ENCODE data around the gene VPS37B. TPM values are rescaled to one million over a fixed set of nuclear protein-coding genes. Genes with fewer than 3 reads are reported as not detected.

The VPS37B gene
- total RNA-seq, 1 experiment from 2014 or later: 12.3 TPM

DNA sequence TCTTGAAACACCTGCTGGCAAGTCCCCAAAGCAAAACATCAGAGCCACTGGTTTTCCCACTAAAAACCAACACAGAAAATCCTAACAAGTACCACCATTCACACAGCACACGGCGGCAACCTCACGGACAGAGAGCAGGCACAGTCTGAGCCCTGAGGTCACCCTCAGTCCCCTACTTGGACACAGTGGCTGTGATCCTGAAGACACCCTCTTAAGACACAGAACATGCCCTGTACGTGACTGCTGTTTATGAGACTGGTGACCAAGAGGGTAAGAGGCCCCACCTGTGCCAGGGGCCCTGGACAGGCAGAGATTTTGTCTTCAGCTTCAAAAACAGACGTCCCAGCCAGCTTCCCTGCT is 31.1 kb downstream of the VPS37B start:
- H4K8ac ChIP-seq (replicated peaks; ENCODE audit: insufficient read length, low read depth, low read length): no peak overlapping the region
- no CpG with 5 or more reads among the region's 5 CpGs for WGBS (ENCODE audit: extremely low coverage, insufficient read length, low lambda C conversion rate)
- no peak overlapping the region for H3K27ac Mint-ChIP-seq

More for the DNA sequence above, 31.1 kb downstream of the VPS37B start:
- H2BK15ac ChIP-seq (ENCODE audit: low read depth, low read length): no peak overlapping the region
- no peak overlapping the region for H2BK20ac ChIP-seq (ENCODE audit: low read depth, low read length, poor library complexity, severe bottlenecking)
- no peak overlapping the region for H2BK5ac ChIP-seq (ENCODE audit: insufficient read length, low read length)
- no peaks in the 10 kb centered on the region for H3K79me1 ChIP-seq (ENCODE audit: insufficient read depth, low read depth, low read length, poor library complexity, severe bottlenecking)
- no peak overlapping the region for H2AK5ac ChIP-seq (ENCODE audit: insufficient read length, low read length)
- no peak overlapping the region for H3K23ac ChIP-seq (ENCODE audit: insufficient read length, low read depth, low read length)
- H3K4ac ChIP-seq (ENCODE audit: low read depth, low read length): no peak overlapping the region
- no peaks in the 10 kb centered on the region for H3K23me2 ChIP-seq (ENCODE audit: insufficient read length, low read depth, low read length, poor library complexity, severe bottlenecking)
- Mint-ChIP-seq H3K9me3 (no peaks in the 10 kb centered on the region), H3K4me3 (no peak overlapping the region), H3K4me1 (peaks cover 0 to 2% of the 10 kb centered on the region in 2 experiments; a peak in 1 of 4 replicates), H3K27me3 (ENCODE audit: low read depth) (peaks cover 79% of the 10 kb centered on the region), H3K36me3 (ENCODE audit: insufficient read depth in 1 of 3, low read depth in 3 of 3) (peaks cover 17 to 25% (median 21%) of the 10 kb centered on the region in 3 experiments)
- no peak overlapping the region for H3K18ac ChIP-seq (ENCODE audit: insufficient read length, low read depth, low read length)
- no peak overlapping the region for H3K4me2 ChIP-seq (ENCODE audit: insufficient read depth, insufficient read length, low read length)
- H3K27ac ChIP-seq (ENCODE audit: insufficient read length, low read depth, low read length): no peak overlapping the region
- no peak overlapping the region for H3K56ac ChIP-seq (ENCODE audit: insufficient read length, low read depth, low read length)
- DNase-seq: no peak
- H4K20me1 ChIP-seq (ENCODE audit: control insufficient read depth, insufficient read depth, insufficient read length): peaks cover 2% of the 10 kb centered on the region
- TF ChIP-seq CTCF (conservative IDR thresholded peaks at IDR 0.05): no peak
- H3K79me2 ChIP-seq (ENCODE audit: insufficient read depth, low read length): no peaks in the 10 kb centered on the region
- no peak overlapping the region for H4K91ac ChIP-seq (ENCODE audit: insufficient read length, low read depth, low read length)
- no peak overlapping the region for H3K14ac ChIP-seq (ENCODE audit: insufficient read depth, low read length)
- peaks cover 13% of the 10 kb centered on the region; the same call in 1 of the 2 replicates for H3K27me3 ChIP-seq (ENCODE audit: insufficient read depth, low read length)
- no peak overlapping the region for H3T11ph ChIP-seq (ENCODE audit: low read length)
- no peak overlapping the region for H2AFZ ChIP-seq (ENCODE audit: low read length)
- no peak overlapping the region for H2BK12ac ChIP-seq (ENCODE audit: insufficient read length, low read depth, low read length)
- H2BK120ac ChIP-seq (ENCODE audit: low read depth, low read length, poor library complexity, severe bottlenecking): no peak overlapping the region
- no peak overlapping the region for H3K9ac ChIP-seq (ENCODE audit: extremely low read depth, insufficient read length, low read length)
- no peaks in the 10 kb centered on the region for H3K9me3 ChIP-seq (ENCODE audit: control insufficient read depth, low read depth, low read length)
- no peaks in the 10 kb centered on the region for H3K4me1 ChIP-seq (ENCODE audit: insufficient read depth, low read length)
- H4K5ac ChIP-seq (ENCODE audit: insufficient read length, low read depth, low read length): no peak overlapping the region
